Measurements from ENCODE around the gene SLC11A1.

SLC11A1 gene, protein sequence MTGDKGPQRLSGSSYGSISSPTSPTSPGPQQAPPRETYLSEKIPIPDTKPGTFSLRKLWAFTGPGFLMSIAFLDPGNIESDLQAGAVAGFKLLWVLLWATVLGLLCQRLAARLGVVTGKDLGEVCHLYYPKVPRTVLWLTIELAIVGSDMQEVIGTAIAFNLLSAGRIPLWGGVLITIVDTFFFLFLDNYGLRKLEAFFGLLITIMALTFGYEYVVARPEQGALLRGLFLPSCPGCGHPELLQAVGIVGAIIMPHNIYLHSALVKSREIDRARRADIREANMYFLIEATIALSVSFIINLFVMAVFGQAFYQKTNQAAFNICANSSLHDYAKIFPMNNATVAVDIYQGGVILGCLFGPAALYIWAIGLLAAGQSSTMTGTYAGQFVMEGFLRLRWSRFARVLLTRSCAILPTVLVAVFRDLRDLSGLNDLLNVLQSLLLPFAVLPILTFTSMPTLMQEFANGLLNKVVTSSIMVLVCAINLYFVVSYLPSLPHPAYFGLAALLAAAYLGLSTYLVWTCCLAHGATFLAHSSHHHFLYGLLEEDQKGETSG

DNA sequence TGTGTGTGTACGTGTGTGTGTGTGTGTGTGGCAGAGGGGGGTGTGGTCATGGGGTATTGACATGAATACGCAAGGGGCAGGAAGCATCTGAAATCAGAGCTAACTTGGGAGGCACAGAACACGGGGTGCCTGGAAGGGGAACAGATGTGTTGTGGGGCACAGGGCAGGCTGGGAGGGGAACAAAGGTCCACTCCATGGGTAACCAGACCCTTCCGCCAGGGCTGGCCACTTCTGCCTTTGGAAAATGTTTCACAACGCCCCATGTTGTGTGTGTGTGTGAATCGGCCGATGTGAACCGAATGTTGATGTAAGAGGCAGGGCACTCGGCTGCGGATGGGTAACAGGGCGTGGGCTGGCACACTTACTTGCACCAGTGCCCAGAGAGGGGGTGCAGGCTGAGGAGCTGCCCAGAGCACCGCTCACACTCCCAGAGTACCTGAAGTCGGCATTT is at the start of gene SLC11A1:
TSS of gene SLC11A1 (plus strand) at position 358 of the 451 bp plus-strand sequence. CDS start 96 bp downstream, outside the sequence.
- no peak for DNase-seq

DNA sequence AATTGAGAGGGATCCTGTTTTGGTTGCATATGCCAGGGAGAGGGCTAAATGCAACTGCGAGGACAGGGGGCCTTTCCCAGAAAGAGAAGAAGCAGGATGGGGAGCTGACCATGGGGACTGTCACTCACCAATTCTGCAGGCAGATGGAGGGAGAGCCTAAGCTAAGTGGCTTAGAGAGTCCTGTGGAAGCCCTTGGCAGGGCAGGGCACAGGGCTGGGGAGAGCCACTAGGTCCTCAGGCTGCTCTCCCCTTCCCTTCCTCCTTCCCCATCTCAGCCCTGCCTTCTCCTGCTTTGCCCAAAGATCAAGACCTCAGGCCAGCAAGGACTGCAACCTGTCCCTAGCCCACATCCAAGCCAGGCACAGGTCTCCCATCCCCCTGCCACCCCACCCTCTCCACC is 49.8 kb upstream of the SLC11A1 start:
- no peak for DNase-seq

DNA sequence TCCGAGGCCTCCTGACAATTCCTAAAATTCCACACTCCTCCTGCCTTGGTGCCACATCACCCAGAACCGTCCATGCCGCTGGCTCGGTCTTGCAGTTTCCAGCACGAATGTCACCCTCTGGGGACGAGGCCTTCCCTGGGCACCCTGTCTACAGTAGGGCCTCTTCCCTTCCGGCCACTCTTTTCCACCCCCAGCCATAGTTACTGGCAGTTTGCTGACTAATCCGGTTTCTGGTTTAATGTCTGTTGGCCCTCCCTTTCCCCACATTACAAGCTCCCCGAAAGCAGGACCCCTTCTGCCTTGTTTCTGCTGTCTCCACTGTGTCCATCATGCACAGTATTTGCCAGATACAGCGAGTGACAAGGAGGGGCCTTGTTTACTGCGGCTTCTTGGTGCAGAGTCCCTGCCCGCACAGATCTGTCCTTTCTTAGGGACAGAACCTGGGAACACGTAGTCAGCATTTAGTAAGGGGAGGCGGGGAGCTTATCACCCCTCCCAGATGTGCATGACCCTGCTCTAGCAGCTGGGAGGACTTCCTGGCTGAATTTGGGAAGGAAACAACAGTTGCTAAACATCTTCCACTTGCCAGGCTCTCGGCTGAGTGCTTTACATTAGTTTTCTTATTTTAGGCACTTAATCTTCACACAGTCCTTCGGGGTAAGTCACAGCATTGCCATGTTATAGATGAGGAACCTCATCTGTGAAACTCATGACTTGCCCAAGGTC is 49.0 kb upstream of the SLC11A1 start:
- no peak for DNase-seq

DNA sequence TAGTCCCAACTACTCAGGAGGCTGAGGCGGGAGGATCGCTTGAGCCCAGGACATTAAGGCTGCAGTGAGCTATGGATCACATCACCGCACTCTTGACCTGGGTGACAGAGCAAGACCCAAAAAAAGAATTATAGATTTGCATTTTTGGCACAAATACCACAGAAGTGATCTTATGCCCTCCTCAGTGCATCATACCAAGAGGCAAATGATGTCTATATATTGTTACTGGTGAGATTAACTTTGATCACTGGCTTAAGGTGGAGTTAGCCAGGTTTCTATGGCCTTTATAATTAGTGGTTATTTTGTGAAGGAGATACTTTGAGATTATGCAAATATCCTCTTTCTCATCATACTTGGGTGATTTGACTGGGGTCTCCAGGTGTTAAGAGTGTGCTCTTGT is 47.5 kb upstream of the SLC11A1 start:
- no peak for DNase-seq

DNA sequence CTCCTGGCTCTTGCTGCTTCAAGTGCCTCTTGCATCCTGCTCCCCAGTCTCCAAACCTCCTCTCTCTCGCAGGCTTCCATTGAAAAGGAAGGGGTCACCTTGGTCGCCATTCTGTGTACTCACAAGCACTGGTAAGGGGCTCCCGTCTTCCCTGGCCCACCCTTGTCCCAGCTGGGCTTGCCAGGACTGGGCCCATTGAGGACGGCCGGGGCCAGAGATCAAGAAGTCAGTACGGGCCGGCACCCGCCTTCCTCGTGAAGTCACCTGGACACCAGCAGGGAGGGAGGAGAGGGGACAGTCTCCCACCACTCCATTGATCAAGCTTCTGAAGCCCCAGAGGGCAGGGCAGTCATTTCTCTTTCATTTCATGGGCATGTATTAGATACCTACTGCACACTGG is 41.4 kb upstream of the SLC11A1 start:
- DNase-seq: no peak

DNA sequence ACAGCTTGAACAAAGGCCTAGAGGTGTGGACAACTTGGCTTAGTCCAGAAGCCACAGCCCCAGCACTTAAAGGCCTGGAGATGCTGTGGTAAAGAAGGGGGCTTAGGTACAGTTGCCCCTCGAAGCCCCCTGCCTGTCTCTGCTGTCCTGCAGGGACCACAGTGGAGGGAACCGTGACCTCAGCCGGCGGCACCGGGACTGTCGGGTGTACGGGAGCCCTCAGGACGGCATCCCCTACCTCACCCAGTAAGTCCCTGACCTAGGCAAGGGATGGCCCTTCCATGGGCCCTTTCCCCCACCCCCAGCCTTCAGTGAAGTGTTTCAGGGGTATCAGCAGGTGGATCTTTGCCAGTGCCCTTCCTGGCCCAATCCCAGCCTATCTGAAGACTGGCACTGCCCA is 40.7 kb upstream of the SLC11A1 start:
- DNase-seq: no peak

DNA sequence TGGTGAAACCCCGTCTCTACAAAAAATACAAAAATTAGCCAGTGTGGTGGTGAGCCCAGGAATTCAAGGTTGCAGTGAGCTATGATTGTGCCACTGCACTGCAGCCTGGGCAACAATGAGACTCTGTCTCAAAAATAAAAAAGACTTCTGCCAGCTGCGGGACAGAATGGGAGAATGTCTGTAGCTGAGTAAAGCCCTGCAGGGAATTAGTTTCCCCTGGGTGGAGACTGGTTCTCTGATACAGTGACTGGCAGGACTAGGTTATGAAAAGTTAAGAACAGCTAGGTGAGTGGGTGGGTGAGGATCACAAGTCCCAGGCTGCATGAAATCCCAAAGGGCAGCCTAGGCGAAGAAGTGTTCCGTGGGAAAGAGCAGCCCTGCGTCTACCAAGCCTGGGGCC is 39.2 kb upstream of the SLC11A1 start:
- no peak for DNase-seq

DNA sequence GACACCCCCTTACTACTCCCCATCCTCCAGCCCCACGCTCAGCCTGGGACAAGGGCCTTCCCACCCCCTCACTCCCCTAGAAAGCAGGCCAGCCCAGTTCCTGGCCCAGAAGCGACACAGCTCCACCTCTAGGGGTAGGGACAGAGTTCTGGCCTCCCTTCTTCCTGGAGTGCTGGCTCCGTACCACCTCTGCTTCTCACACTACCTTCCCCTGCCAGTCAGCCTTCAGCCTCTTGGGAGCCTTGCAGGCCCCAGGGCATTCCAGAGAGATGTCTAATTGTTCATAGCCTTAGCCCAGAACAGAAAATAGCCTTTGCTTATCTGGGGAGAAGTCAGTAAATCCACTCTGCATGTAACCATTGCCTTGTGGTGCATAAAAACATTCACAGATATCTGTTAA is 38.5 kb upstream of the SLC11A1 start:
- DNase-seq: no peak

DNA sequence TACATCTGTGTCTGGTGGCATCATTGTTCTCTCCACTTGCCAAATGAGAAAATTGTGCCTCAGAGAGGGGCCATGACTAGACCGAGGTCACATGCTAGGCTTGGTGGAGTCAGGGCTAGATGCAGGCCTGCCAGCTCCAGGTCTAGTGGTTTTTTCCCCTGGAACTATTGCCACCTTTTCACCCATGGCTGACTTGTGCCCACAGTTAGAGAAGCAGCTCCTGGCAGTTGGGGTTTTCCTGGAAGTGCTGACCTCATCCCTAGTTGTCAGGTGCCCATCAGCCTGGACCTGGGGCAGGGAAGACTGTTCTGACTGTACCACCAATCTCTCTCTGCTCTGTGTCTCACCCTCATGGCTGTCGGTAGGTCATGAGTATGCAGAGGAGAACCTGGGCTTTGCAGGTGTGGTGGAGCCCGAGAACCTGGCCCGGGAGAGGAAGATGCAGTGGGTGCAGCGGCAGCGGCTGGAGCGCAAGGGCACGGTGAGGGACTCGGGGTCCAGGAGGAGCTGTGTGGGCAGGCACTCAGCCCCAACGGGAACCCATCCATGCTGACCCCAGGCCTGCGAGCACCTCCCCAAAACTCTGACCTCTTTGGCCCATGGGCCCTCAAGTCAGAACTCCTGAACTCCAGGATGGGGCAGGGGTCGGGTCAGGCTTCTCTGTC is 37.9 kb upstream of the SLC11A1 start:
- DNase-seq: no peak

DNA sequence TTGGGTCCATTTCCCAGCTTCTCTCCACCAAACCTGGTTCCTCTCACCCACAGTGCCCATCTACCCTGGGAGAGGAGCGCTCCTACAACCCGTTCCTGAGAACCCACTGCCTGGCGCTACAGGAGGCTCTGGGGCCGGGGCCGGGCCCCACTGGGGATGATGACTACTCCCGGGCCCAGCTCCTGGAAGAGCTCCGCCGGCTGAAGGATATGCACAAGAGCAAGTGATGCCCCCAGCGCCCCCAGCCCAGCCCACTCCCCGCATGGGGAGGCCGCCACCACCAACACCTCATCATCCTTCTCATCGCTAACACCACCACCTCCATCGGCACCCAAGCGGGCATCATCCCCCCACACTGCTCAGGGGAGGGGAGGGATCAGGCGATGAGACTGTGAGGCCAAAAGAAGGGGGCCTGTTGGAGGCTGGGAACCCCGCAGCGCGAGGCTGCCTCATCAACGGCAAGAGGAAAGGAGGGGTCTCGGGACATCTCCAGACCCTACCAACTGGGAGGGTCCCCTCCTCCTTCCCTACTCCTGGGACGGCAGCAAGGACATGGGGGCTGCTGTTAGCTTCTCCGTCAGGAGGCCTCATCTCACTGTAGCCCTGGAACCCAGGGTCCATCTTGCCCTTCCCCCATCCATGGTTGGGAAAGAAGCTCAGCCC is 37.2 kb upstream of the SLC11A1 start:
- DNase-seq: no peak

DNA sequence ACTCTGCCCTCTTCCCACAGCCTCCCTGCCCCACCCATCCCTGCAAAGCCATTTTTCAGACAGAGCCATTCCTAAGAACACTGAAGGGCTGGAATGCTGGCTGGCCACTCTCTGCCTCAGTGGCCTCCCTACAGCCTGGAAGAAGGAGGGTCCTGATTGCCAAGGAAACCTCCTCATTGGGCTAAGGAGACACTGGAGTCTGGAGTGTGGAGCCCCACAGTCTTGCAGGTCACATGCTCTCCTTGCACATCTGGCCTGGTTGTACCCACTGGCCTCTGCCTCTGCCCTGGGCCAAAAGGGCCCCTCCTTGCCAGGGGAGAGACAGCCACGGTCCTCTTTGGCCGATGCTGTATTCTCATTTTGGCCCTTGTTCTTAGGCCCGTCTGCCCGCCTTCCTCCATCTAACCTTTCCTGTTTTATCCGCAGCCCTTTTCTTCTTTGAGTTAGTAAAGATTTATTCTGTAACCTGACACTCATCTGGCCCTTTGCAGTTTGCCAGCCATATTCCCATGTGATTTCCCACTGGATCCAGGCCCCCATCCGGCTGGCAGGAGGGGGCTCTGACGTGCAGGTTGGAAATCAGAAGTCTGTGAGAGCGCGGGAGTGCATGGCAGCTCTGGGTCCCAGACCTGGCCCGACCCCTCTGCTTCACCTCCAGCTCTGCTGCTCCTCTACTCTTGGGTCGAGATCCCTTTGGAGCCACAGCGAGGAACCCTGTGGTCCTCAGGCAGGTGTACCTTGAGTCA is 36.4 kb upstream of the SLC11A1 start:
- no peak for DNase-seq

DNA sequence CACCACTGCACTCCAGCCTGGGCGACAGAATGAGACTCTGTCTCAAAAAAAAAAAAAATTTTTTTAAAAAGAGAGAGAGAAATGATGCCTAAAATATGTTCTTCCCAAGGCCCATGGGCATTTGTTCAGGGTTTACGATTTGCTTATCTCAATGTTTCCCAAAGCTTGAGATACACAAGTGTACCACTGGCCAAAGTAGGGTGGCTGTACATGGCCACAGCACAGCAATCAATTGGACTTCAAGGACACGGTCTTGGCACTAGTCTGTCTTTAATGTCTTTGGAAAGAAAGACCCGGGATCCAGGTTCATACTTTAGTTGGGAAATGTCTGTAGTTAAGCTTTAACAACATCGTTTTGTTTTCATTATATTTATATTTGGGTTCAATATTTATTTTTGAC is 34.9 kb upstream of the SLC11A1 start:
- no peak for DNase-seq

DNA sequence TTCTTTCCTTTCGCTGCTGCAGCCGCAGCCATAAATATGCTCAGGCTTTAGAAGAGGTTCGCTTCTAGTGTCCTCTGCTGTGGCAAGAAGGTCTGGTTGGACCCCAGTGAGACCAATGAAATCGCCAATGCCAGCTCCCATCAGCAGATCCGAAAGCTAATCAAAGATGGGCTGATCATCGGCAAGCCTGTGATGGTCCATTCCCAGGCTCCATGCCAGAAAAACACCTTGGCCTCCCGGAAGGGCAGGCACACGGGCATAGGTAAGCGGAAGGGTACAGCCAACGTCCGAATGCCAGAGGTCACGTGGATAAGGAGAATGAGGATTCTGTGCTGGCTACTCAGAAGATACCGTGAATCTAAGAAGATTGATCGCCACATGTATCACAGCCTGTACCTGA is 28.0 kb upstream of the SLC11A1 start:
- no peak for DNase-seq

DNA sequence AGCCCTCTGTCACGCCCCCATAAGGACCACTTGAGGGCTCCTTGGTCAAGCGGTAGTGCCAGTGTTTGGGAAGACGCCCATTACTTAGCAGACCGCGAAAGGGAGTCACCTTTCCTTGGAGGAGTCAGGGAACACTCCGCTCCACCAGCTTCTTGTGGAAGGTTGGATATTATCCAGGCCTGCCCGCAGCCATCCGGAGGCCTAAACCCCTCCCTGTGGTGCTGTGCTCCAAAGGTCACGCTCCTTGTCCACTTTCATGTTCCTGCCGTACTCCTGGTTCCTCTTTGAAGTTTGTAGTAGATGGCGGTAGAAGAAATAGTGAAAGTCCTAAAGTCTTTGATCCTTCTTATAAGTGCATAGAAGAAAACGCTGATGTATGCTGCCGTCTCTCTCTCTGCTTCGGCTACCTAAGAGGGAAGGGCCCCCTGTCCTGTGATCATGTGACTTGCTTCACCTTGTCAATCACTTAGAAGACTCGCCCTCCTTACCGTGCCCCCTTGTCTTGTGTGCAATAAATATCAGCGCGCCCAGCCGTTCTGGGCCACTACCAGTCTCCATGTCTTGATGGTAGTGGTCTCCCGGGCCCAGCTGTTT is 27.1 kb upstream of the SLC11A1 start:
- DNase-seq: no peak

DNA sequence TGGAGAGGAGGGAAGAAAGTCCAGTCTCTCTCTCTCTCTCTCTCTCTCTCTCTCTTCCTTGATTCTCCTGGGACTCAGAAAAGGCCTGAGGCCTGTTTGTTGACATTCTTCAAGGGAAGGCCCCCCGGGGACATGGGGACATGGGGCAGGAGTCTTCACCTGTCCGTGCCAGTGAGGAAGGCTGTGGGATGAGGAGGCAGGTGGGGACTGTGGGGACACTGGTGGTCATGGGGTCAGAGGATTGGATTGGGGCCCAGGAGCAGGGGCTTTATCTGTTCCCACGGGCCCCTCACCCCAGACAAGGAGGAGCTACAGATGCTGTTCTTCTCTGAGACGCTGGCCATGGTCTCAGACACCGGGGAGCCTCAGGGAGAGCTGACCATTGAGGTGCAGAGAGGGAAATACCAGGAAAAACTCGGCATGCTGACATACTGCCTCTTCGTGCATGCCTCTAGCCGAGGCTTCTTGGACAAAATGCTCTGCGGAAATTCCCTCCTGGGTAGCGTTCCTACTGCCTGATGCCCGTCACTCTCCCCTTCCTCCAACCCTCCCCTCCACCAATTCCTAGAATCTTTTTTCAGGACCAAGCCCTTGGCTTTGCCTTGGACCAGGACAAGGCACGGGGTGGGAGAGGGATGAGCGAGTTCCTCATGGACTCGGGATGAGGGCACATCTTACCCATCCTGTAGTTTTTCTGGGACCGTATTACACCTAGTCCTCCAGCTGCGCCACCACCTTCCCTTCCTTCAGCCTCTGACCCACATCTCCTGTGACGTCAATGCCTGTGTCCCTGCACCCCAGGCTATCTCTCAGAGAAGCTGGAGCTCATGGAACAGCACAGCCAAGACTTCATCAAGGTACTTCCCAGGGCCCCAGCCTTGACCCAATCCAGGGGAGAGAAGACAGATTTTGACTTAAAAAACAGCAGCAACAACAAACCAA is 24.6 kb upstream of the SLC11A1 start:
- DNase-seq: no peak

DNA sequence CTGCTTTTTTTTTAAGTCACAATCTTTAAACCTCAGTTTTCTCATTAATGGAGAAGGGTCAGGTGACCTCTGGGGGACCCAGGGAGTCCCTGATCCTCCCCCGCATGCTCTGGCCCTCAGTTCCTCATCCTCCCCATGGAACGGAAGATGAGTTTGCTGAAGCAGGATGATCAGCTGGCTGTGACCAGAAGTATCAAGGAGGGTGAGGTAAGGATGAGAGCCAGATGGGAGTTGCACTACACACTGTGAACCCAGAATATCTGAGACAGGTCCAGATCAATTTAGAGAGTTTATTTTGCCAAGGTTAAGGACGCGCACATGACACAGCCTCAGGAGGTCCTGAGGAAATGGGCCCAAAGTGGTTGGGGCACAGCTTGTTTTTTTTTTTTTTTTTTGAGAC is 21.6 kb upstream of the SLC11A1 start:
- no peak for DNase-seq

DNA sequence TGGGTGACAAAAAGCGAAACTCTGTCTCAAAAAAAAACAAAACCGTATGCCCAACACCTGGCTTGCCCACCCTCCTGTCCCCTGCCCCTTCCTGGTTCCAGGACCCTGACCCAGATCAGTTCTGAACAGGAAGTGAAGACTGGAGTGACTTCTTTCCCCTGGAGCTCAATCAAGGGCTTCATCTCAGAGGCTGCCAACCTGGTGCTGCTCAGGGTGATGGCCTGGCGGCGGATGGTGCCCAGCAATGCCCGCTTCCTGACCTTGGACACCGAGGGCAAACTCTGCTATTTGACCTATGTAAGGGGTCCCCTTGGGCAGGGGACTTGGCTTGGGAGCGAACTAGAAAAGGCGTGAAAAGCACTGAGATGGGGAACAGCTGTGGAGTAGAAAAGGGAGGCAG is 19.5 kb upstream of the SLC11A1 start:
- DNase-seq: no peak

DNA sequence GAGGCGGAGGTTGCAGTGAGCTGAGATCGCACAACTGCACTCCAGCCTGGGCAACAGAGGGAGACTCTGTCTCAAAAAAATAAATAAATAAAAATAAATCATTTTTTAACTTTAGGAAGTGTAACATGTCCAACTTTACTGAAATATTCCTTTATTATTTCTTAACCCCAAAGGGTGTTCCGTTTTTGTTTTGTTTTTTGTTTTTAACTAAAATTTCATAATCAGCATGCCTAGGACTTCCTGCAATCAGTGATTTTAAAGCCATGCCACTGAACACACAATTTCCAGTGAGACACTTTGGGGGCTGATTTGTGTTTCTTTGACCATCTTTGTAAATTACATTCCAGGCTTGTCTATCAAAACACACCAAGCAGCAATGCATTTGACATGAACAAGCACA is 18.3 kb upstream of the SLC11A1 start:
- no peak for DNase-seq

DNA sequence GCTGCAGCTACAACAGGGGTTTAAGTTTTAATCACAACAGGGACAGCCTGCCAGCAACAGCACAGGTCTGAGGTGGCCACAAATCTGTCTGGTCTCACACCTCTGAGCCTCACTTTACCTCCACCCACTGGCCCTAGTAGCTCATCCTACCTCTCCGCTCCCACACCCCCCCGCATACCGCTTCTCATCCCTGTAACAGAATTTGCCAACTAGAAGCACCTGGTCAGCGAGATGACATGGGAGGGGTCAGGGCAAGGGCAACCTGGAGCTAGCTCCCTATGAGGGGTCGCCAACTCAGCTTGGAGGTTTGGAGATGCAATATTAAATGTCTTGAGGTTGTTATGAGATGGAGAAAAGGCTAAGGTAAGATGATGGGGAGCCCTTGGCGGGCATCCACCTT is 17.9 kb upstream of the SLC11A1 start:
- no peak for DNase-seq

DNA sequence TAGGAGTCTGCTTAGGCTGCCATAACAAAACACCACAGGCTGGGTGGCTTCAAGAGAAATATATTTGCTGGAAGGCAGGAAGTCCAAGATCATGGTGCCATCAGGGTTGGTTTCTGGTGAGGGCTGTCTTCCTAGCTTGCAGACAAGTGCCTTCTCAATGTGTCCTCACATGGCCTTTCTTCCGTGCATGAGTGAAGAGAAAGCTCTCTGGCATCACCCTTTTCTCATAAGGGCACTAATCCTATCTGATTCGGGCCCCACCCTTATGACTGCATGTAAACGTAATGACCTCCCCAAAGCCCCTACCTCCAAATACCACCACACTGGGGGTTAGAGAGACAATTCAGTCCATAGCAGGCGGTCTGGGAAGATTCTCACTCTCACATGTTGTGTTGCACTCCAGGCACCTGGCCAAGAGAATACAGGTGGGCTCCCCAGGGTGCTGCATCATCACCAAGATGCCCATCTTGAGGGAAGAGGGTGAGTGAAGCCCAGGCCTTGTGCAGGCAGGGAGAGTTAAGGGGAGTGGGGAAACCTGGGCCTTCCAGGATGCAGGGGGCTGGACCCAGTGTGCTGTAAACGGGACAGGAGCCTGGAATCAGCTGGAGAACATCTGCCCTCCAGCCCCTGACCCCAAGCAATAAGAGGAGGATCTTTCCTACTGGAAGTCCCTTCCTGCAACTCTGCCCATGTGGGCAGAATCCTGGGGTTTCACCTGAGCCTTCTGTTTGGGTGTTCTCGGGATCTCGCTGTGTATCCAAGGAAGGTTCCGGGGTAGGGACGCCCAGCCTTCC is 15.3 kb upstream of the SLC11A1 start:
- DNase-seq: no peak

All from GOT3 (cell line).